Activated CD8-positive, alpha-beta memory T cell treated with anti-CD3 and anti-CD28 coated beads for 36 hours (primary cell): ENCODE data around the gene AMH. TPM values are rescaled to one million over a fixed set of nuclear protein-coding genes. Genes with fewer than 3 reads are reported as not detected.

Experiments used
- CTCF ChIA-PET: fragments of 350-600 bp; sonication (Branson Sonifier 250); formaldehyde crosslinking; loops from one replicate; lab custom pipeline; 2021; ENCODE audit warnings: antibody characterized with exemption; lab: Charles Lee
- POLR2A ChIA-PET: fragments of 350-600 bp; sonication (Branson Sonifier 250); formaldehyde crosslinking; loops from one replicate; lab custom pipeline; 2021; ENCODE audit warnings: antibody characterized with exemption; lab: Charles Lee
- total RNA-seq, 2 experiments: library from RNA; stranded (reverse); gene quantifications; one replicate each; pipeline ENCODE4 v1.2.3, GENCODE V29; 2021

Gene AMH
- total RNA-seq, 2 experiments from 2014 or later, result 5.9 to 6.3 TPM

DNA sequence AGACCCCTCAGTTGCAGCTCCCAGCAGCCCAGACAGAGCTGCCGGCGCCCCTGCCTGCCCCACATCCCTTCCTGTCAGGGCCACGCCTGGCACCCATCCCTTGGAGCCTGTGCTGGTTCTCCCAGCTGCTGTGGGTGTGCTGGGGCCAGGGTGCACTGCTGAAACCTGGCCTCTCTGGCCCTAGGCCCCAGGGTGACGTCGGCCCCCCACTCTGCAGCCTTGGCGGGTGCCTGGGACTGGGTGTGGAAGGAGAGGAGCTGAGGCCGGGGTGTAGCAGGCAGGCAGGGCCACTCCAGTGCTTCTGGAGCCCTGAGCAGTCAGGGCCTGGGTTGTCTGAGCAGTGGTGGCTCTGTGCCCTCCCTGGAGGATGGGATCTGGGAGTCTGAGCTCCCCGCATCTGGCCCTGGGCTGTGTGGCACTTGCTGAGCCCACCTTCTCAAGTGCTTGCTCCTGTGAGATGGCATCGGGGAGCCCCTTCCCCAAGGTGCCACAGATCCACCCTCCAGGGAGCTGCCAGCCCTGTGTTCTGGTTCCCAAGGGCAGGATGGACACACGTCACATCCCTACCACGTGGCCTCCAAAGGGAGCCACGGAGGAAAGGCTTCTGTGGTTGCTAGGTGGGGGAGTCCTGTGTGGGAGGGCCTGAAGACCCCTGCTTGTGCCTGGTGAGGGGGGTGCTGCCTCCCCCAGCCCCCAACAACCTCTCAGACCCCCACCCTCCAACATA is 18.2 kb upstream of the AMH start:
- POLR2A ChIA-PET, result interaction anchor here (0.7 kb wide), 1 partner anchor 176 kb away, joined by 5 read pairs; no protein-coding TSS in a partner anchor

DNA sequence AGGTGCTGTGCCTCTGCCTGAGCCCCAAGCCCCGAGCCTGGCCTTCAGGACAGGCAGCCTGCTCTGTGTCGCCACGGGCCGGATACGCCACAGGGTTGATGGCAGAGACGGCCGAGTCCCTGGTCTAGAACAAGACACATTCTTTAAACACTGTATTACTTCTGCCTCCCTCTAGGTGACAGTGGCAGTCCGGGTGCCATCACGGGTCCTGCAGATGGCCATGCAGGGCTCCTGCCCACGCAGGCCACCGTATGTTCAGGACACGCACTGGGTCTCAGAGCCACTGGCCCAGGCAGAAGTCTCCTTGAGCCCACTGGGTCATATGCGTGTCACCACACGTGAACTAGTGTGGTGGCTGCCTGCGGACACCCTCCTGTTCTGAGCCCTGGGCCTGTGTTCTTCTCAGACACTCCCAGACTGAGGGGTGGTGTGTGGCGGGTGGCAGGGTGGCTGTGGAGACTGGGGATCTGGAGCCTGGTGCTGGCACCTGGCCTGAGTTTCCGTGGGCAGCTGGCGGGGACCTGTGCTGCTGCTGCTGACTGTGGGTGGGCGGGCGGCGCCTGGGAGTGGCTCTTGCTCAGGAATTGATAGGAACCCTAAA is 17.4 kb upstream of the AMH start:
- ChIA-PET POLR2A (interaction anchor here (0.6 to 0.7 kb wide), 2 partner anchors 18 to 175 kb away, joined by 3 to 5 read pairs; no protein-coding TSS in a partner anchor), CTCF (no interaction called here)

More for the DNA sequence above, 18.2 kb upstream of the AMH start:
- CTCF ChIA-PET, result interaction anchor here (1.5 kb wide), 1 partner anchor 28 kb away, joined by 4 read pairs; no protein-coding TSS in a partner anchor

DNA sequence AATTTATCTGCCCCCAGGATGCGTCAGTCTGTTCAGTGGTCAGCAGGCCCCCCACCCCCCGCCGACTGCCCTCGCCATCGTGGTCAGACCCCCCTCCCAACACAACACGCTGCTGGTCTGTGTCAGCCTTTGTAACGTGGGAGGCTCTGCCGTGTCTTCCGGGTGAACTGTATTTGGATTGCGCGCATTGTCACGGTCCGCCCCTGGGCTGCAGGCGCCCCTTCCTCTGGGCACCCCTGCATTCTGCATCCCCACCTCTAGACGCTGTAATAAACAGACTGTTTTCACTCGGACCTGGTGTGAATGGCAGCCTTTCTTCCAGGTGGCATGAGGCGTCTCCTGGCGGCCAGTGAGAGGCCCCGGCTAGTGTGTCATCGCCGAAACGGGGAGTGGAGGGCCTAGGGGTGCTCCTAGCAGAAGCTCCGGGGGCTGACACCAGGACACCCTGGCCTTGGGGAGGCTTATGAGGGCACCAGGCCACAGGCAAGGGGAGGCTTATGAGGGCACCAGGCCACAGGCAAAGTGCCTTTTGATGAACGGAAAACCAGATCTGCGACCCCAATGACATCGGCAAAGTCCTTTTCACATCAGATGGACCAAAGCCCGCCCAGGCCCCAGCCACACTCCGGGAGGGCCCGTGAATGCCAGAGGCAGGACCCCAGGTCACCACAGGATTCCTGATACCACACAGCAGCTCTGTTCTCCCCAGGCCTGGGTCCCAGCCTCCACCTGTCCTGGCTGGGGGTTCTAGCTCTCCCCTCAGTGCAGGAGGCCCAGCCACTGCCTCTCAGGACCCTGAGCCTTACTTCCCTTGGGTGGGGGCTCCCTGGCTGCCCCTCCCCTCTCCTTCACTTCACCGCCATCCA is 16.6 kb upstream of the AMH start:
- ChIA-PET CTCF (no interaction called here), POLR2A (no interaction called here)

DNA sequence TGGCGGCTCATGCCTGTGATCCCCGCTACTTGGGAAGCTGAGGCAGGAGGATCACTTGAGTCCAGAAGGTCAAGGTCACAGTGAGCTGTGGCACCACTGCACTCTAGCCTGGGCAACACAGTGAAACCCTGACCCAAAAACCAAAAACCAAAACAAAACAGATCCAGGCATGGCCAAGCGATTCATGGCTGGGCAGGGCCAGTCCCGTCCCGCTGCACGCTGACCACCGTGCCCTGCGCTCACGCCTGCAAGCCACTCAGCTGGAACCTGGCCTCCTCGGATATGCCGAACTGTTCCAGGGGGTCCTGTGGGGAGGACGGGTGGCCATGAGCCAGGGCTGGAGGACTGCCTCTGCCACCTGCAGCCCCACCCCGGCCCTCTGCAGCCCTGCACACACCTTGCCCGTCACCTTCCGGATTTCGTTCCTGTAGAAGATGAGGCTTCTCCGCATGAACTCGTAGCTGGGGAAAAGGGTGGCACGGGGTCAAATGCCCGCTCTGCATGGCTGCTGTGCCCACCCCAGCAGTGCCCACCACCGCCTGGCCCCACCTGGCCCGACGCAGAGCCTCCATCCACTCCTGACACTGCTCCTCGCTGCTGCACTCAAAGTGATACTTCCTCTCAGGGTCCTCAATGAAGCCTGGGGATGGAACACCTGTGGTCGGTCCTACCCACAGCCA is 15.4 kb upstream of the AMH start:
- ChIA-PET CTCF (interaction anchor here (1.1 to 1.2 kb wide), 2 partner anchors 28 to 78 kb away, joined by 3 to 4 read pairs; no protein-coding TSS in a partner anchor), POLR2A (interaction anchor here (0.8 kb wide), 1 partner anchor 121 kb away, joined by 3 read pairs; no protein-coding TSS in a partner anchor)

DNA sequence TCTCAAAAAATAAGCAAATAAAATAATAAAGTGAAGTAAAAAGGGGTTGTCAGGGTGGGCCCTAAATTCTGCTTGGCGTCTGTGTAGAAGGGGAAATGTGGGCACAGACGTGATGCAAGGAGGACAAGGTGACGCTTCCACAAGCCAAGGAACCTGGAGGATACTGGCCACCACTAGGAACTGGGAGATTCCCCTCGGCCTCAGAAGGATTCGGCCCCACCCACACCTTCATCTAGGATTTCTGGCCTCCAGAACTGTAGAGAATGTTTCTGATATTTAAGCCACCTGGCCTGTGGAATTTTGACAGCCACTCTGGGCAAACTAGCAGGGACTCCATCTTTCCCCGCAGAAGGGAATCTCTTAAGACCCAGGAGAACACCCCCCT is 14.1 kb upstream of the AMH start:
- ChIA-PET CTCF (interaction anchor here (1.0 to 1.2 kb wide), 2 partner anchors 39 to 79 kb away, joined by 3 to 4 read pairs; no protein-coding TSS in a partner anchor), POLR2A (no interaction called here)

DNA sequence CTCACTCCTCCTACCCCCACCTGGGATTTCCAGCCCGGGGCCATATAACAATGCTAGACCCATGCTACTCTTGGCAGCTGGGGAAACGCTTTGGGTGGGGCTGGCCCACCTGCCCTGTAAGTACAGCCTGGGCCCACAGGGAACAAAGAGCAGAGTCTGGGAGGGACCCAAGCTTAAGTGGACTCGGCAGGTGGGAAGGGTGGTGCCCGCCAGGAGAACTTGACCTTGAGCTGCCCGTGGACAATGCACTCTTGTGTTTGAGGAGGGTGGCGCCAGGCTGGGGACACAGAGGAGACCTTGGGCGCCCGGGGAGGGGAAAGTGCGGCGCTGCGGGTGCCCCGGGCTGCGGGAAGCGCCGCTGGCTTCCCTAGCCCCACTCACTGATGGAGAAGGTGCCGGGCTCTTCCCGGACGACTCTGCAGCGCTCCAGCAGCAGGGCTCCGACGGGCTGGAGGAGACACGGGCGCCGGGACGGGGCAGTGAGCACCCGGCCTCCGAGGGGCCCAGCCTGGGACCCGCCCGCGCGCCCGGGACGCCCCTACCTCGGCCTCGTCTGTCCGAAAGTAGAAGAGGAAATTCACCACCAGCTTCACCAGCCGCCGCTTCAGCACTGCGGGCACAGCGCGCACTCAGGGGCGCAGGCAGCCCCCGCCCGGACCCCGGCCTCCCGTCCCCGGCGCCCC is 13.6 kb upstream of the AMH start:
- POLR2A ChIA-PET, result interaction anchor here (0.7 to 0.8 kb wide), 2 partner anchors 14 to 23 kb away, joined by 3 to 4 read pairs; no protein-coding TSS in a partner anchor
- CTCF ChIA-PET, result interaction anchor here (0.5 to 3.6 kb wide), 11 partner anchors 18 to 345 kb away, joined by 3 to 33 read pairs (median 4); partner anchors contain the start of gene JSRP1

DNA sequence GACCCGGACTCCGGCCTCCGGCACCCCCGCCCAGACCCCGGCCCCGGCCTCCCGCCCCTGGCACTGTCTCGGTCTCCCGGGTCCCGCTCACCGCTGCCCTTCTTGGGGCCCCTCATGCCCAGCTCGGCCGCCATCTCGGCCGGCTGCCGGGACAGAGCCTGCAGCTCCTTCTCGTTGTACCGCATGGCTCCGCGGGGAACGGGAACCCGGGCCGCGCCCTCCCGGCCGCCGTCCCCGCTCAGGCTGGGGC is 13.1 kb upstream of the AMH start:
- POLR2A ChIA-PET, result interaction anchor here (0.7 to 0.8 kb wide), 2 partner anchors 14 to 22 kb away, joined by 3 to 4 read pairs; no protein-coding TSS in a partner anchor
- CTCF ChIA-PET, result interaction anchor here (0.5 to 3.6 kb wide), 10 partner anchors 17 to 345 kb away, joined by 3 to 33 read pairs (median 4); partner anchors contain the start of gene JSRP1

DNA sequence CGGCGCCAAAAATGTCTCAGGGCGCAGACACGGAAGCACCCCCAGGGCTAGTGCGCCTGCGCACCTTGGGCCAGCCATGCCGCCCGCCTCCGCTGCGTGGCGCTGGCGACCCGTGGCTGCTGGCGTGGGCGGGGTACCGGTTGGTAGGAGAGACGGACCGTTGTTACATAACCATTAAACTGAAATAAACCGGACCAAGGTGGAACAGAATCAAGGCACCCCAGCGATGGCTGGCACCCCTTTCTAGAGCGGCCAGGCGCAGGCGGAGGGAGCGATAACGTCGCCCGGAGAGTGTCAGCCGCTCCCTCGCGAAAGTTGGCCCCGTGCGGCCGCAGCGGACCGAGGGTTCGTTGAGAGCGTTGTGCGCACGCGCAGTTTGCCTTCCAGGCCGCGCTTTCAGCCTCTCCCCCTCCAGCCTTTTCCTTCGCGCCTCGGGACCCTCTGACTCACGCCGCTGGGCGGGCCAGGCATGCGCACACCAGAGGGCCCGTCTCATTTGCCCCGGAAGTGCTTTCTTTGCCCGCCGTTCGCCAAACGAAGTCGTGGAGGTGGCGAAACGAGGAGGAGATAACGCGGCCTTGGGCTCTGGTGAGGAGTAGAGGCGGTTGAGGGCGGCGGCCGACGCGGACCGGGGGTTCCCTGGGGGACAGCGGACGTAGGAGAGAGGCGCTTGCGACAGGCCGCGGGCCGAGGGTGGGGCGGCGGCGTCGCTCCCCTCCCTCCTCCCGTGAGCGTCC is 12.6 kb upstream of the AMH start, which contains the start of the genes PLEKHJ1 and SF3A2:
PLEKHJ1 (minus strand) TSS at position 16 of the 737 bp plus-strand sequence. CDS start 81 bp downstream, outside the sequence.
SF3A2 (plus strand) TSS at position 511 of the 737 bp plus-strand sequence. CDS start 6,595 bp downstream, outside the sequence.
- ChIA-PET CTCF (interaction anchor here (0.7 to 3.6 kb wide), 9 partner anchors 17 to 435 kb away, joined by 3 to 33 read pairs (median 4); partner anchors contain the start of gene JSRP1), POLR2A (interaction anchor here (0.6 to 1.4 kb wide), 5 partner anchors 11 to 73 kb away, joined by 3 to 4 read pairs (median 3); no protein-coding TSS in a partner anchor)

DNA sequence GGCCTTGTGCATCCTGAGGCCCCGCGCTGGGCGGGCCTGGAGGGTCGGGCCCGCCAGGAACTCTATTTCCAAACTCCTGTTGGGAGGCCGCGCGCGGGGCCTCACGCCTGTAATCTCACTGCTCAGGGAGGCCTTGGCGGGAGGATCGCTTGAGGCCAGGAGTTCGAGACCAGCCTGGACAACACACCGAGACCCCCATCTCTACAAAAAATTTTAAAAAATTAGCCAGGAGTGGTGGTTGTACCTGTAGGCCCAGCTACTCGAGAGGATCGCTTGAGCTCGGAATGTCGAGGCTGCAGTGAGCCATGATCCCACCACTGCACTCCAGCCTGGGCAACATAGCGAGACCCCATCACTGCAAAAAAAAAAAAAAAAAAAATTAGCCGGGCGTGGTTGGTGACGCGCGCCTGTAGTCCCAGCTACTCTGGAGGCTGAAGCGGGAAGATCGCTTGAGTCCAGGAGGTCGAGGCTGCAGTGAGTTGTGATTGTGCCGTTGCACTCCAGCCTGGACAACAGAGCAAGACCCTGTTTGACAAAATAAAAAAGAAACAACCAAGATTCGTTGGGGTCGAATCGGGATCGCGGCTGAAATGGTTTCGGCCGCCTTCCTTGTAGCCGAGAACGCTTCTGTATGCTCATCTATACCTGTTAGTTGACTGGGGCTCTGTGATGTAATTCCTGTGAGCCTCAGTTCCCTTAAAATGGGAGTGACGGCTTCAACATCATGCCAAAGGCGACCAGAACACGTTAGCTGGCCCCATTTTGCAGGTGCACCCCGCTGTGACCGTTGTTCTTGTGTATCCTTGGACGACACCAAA is 11.9 kb upstream of the AMH start:
- POLR2A ChIA-PET, result interaction anchor here (0.5 to 2.4 kb wide), 12 partner anchors 10 to 238 kb away, joined by 3 to 12 read pairs (median 4); partner anchors contain the start of genes AMH and GADD45B
- CTCF ChIA-PET, result interaction anchor here (0.6 to 5.0 kb wide), 8 partner anchors 14 to 435 kb away, joined by 3 to 40 read pairs (median 5); partner anchors contain the start of gene AMH

DNA sequence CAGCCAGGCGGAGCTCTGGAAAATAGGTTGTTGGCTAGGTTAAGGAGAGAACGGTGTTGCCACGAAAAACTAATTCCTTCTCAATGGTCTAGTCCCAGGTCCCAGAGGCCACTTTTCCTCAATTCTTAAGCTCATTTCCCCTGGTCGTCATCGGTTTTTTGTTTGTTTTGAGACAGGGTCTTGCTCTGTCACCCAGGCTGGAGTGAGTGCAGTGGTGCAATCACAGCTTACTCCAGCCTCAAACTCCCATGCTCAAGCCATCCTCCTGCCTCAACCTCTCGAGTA is 11.3 kb upstream of the AMH start:
- POLR2A ChIA-PET, result interaction anchor here (0.6 to 2.4 kb wide), 9 partner anchors 10 to 238 kb away, joined by 3 to 12 read pairs (median 4); partner anchors contain the start of genes AMH and GADD45B
- CTCF ChIA-PET, result interaction anchor here (0.6 to 5.0 kb wide), 9 partner anchors 14 to 180 kb away, joined by 3 to 40 read pairs (median 8); partner anchors contain the start of genes AMH and PEAK3

DNA sequence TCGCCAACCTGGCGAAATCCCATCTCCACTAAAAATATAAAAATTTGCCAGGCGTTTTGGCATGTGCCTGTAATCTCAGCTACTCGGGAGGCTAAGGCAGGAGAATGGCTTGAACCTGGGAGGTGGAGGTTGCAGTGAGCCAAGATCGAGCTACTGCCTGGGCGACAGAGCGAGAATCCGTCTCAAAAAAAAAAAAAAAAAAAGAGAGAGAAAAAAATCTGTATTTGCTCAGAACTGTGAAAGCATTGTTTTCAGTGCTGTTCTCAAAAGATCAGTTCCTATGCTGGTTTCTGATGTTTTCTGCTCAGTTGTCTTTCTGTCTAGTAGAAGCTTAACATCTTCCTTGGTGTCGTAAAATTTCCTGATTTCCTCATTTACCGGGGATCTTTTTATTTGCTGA is 9.9 kb upstream of the AMH start:
- POLR2A ChIA-PET, result interaction anchor here (0.5 to 2.4 kb wide), 7 partner anchors 10 to 637 kb away, joined by 3 to 12 read pairs (median 4); partner anchors contain the start of gene AMH
- CTCF ChIA-PET, result interaction anchor here (0.7 to 5.0 kb wide), 10 partner anchors 12 to 393 kb away, joined by 3 to 40 read pairs (median 5); partner anchors contain the start of gene AMH

DNA sequence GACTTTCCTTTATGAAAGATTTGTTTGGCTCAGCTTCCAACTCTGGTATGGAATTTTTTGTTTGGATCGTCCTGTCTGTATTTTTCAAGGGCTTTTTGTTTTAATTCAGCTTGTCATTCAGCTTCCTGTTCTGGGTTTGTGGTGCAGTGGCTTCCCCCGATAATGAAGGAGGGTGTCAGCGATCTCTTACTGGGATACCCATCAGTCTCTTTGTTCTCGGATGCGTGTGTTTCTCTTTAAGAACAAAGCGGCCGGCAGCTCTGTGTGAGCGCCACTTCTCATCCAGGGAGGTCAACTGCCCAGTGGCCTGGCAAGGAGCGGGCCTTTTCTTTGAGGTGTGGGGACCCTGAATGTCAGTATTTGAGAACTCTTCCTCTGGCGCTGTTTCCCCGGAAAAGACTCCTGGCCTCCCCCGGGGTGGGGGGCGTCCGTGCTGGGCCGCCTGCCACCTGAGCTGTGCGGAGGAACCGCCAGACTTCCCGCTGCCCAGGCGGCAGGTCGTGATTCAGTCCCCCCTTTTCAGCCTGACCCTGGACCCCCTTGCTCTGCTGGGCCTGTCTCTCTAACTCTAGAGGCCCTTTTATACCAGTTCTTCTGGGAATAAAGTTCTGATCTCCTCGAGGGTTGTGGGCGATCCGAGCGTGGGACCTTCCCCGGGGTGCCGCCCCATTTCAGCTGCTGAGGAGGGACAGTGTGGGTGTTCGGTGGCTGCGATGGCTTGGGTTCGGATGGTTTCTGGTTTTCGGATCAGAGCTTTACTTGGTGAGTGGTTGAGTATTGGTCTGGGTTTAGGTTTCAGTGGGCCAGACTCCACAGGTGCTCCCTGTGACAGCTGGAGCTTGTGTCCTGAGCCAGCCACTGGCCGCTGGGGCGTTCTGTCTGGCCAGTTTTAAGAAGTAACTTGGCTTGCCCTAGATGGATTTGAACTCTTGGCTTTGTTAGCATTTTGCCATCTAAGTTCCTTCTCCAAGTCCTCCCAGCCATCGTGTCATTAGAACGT is 9.1 kb upstream of the AMH start:
- ChIA-PET POLR2A (interaction anchor here (0.5 to 2.4 kb wide), 10 partner anchors 9 to 647 kb away, joined by 3 to 17 read pairs (median 6); partner anchors contain the start of genes AMH and MBD3), CTCF (interaction anchor here (0.6 to 5.0 kb wide), 11 partner anchors 12 to 1282 kb away, joined by 3 to 40 read pairs (median 5); partner anchors contain the start of gene AMH)

DNA sequence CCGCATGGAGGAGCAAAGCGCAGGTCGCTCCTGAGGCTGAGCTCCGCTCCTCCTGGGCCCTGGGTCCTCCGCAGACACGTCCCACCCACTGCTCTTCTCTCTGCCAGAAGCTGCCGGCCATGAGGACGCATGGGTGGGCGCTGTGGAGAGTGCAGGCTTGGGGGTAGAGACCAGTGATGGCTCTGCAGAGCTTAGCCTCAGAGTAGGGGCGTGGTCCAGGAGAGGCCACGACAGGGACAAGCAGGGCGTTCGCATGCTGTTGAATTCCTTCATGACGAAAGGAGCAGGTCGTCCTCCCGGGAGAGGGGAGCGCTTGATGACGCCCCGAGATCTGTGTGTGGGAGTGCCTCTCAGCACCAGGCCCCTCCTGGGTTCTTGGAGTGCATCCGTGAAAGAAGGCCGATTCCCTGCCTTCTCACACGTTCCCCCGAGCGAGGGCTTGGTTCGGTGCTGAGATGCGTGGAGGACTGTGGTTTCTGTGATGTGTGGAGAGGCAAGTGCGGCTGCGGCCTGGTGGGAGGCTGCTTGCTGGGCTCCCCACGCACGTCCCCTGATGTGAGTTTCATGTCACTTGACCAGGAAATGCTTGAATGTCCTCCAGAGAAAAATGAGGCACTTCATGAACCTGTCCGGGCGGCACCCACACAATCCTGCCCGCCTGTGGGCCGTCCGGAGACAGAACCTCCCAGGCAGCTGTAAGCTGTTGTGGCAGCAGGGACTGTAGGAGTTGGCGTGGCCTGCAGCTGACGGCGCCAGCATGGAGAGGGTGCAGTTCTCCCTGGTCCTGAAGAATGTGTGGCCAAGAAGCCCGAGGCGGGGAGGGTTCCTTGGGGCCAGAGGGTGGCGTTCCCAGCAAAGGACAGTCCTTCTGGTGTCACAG is 8.0 kb upstream of the AMH start:
- POLR2A ChIA-PET, result interaction anchor here (0.5 to 1.8 kb wide), 5 partner anchors 9 to 648 kb away, joined by 3 to 17 read pairs (median 5); partner anchors contain the start of gene MBD3
- CTCF ChIA-PET, result interaction anchor here (1.0 to 5.0 kb wide), 5 partner anchors 10 to 33 kb away, joined by 3 to 40 read pairs (median 6); partner anchors contain the start of gene AMH
